ENCODE results near the gene IQSEC3.

Gene IQSEC3

GRCh38 chr12:20757-21156 is 45.8 kb upstream of the IQSEC3 start:
- Histone ChIP-seq H3K4me3 (ENCODE audit: low read length in 2 of 2) (no peak overlapping the region), H2BK15ac (ENCODE audit: low read length) (no peak overlapping the region), H3K36me3 (replicated peaks in 1 of 2; ENCODE audit: control insufficient read depth in 2 of 2, insufficient read depth in 2 of 2, low read length in 2 of 2) (peaks cover 15 to 29% of the 10 kb centered on the region in 2 donors), H3K9ac (ENCODE audit: low read depth, low read length, poor library complexity) (no peak overlapping the region), H3K9me3 (replicated peaks in 1 of 2; ENCODE audit: control insufficient read depth in 2 of 2, insufficient read depth in 1 of 2, low read depth in 1 of 2, low read length in 2 of 2) (no peaks in the 10 kb centered on the region), H2BK5ac (ENCODE audit: low read length) (no peak overlapping the region), H3K14ac (ENCODE audit: low read length) (no peak overlapping the region), H3K27me3 (ENCODE audit: control insufficient read depth in 3 of 3, insufficient read depth in 3 of 3, low read depth in 1 of 3, low read length in 3 of 3) (no peaks in the 10 kb centered on the region), H3K18ac (ENCODE audit: low read length) (no peak overlapping the region), H3K23ac (ENCODE audit: low read depth, low read length, poor library complexity) (no peak overlapping the region), H2AK5ac (ENCODE audit: low read depth, low read length) (no peak overlapping the region), H3K4ac (ENCODE audit: low read length) (no peak overlapping the region), H3K4me1 (ENCODE audit: control insufficient read depth in 2 of 2, insufficient read depth in 1 of 2, low read depth in 1 of 2, low read length in 2 of 2) (no peaks in the 10 kb centered on the region), H2AFZ (ENCODE audit: low read length) (no peak overlapping the region), H4K8ac (ENCODE audit: low read depth, low read length) (no peak overlapping the region), H3K79me1 (ENCODE audit: low read depth, low read length) (peaks cover 3% of the 10 kb centered on the region), H4K91ac (ENCODE audit: low read depth, low read length, poor library complexity) (no peak overlapping the region), H3K27ac (replicated peaks; ENCODE audit: low read length) (no peak overlapping the region), H2BK120ac (ENCODE audit: low read depth, low read length) (no peak overlapping the region), H2BK12ac (ENCODE audit: low read length) (no peak overlapping the region), H3K4me2 (ENCODE audit: insufficient read depth, low read length, poor library complexity, severe bottlenecking) (no peak overlapping the region)
- DNase-seq (ENCODE audit: low spot score): no peak
- WGBS, 2 donors (ENCODE audit: extremely low coverage in 2 of 2, insufficient read length in 2 of 2, insufficient replicate concordance in 1 of 2): no CpG with 5 or more reads among the region's 6 CpGs

- H4K91ac ChIP-seq (ENCODE audit: low read depth, low read length, poor library complexity): no peak overlapping the region
- H3K9ac ChIP-seq (ENCODE audit: low read depth, low read length, poor library complexity): no peak overlapping the region
- no peak overlapping the region for H3K14ac ChIP-seq (ENCODE audit: low read length)
- no peak overlapping the region for H2BK15ac ChIP-seq (ENCODE audit: low read length)
- H2AFZ ChIP-seq (ENCODE audit: low read length): no peak overlapping the region
- WGBS, 2 donors (ENCODE audit: extremely low coverage in 2 of 2, insufficient read length in 2 of 2, insufficient replicate concordance in 1 of 2): no CpG with 5 or more reads among the region's 18 CpGs
- no peak overlapping the region for H2AK5ac ChIP-seq (ENCODE audit: low read depth, low read length)
- no peaks in the 10 kb centered on the region for H3K4me1 ChIP-seq (ENCODE audit: control insufficient read depth in 2 of 2, insufficient read depth in 1 of 2, low read depth in 1 of 2, low read length in 2 of 2)
- no peaks in the 10 kb centered on the region for H3K27me3 ChIP-seq (ENCODE audit: control insufficient read depth in 3 of 3, insufficient read depth in 3 of 3, low read depth in 1 of 3, low read length in 3 of 3)
- H3K4me2 ChIP-seq (ENCODE audit: insufficient read depth, low read length, poor library complexity, severe bottlenecking): no peak overlapping the region
- peak overlapping the region in 1 of 2 donors; percentile 7 for H3K4me3 ChIP-seq (ENCODE audit: low read length in 2 of 2)
- H3K23ac ChIP-seq (ENCODE audit: low read depth, low read length, poor library complexity): no peak overlapping the region
- peak overlapping the region; percentile 30 for H2BK12ac ChIP-seq (ENCODE audit: low read length)
- H4K8ac ChIP-seq (ENCODE audit: low read depth, low read length): no peak overlapping the region
- no peak overlapping the region for H3K4ac ChIP-seq (ENCODE audit: low read length)
- H3K18ac ChIP-seq (ENCODE audit: low read length): no peak overlapping the region
- H2BK120ac ChIP-seq (ENCODE audit: low read depth, low read length): no peak overlapping the region
- peaks cover 15 to 29% of the 10 kb centered on the region in 2 donors for H3K36me3 ChIP-seq (replicated peaks in 1 of 2; ENCODE audit: control insufficient read depth in 2 of 2, insufficient read depth in 2 of 2, low read length in 2 of 2)
- no peak for DNase-seq (ENCODE audit: low spot score)
- H2BK5ac ChIP-seq (ENCODE audit: low read length): no peak overlapping the region
- peaks cover 3% of the 10 kb centered on the region for H3K79me1 ChIP-seq (ENCODE audit: low read depth, low read length)
- no peaks in the 10 kb centered on the region for H3K9me3 ChIP-seq (replicated peaks in 1 of 2; ENCODE audit: control insufficient read depth in 2 of 2, insufficient read depth in 1 of 2, low read depth in 1 of 2, low read length in 2 of 2)
- no peak overlapping the region for H3K27ac ChIP-seq (replicated peaks; ENCODE audit: low read length)
Measured at GRCh38 chr12:21301-22189, 45.0 kb upstream of the IQSEC3 start.

GRCh38 chr12:22190-22529 is 44.4 kb upstream of the IQSEC3 start:
- Histone ChIP-seq H2BK15ac (ENCODE audit: low read length) (no peak overlapping the region), H2BK12ac (ENCODE audit: low read length) (peak overlapping the region; percentile 24), H2BK5ac (ENCODE audit: low read length) (no peak overlapping the region), H2BK120ac (ENCODE audit: low read depth, low read length) (peak overlapping the region; percentile 6), H3K4ac (ENCODE audit: low read length) (no peak overlapping the region), H2AK5ac (ENCODE audit: low read depth, low read length) (peak overlapping the region; percentile 12), H3K9me3 (replicated peaks in 1 of 2; ENCODE audit: control insufficient read depth in 2 of 2, insufficient read depth in 1 of 2, low read depth in 1 of 2, low read length in 2 of 2) (no peaks in the 10 kb centered on the region), H3K36me3 (replicated peaks in 1 of 2; ENCODE audit: control insufficient read depth in 2 of 2, insufficient read depth in 2 of 2, low read length in 2 of 2) (peaks cover 15 to 29% of the 10 kb centered on the region in 2 donors), H3K4me2 (ENCODE audit: insufficient read depth, low read length, poor library complexity, severe bottlenecking) (no peak overlapping the region), H3K4me3 (ENCODE audit: low read length in 2 of 2) (no peak overlapping the region), H3K4me1 (ENCODE audit: control insufficient read depth in 2 of 2, insufficient read depth in 1 of 2, low read depth in 1 of 2, low read length in 2 of 2) (no peaks in the 10 kb centered on the region), H3K27ac (replicated peaks; ENCODE audit: low read length) (no peak overlapping the region), H3K18ac (ENCODE audit: low read length) (no peak overlapping the region), H3K14ac (ENCODE audit: low read length) (no peak overlapping the region), H3K79me1 (ENCODE audit: low read depth, low read length) (peaks cover 3% of the 10 kb centered on the region), H4K91ac (ENCODE audit: low read depth, low read length, poor library complexity) (no peak overlapping the region), H4K8ac (ENCODE audit: low read depth, low read length) (no peak overlapping the region), H3K9ac (ENCODE audit: low read depth, low read length, poor library complexity) (no peak overlapping the region), H2AFZ (ENCODE audit: low read length) (no peak overlapping the region), H3K27me3 (ENCODE audit: control insufficient read depth in 3 of 3, insufficient read depth in 3 of 3, low read depth in 1 of 3, low read length in 3 of 3) (no peaks in the 10 kb centered on the region), H3K23ac (ENCODE audit: low read depth, low read length, poor library complexity) (peak overlapping the region; percentile 25)
- no peak for DNase-seq (ENCODE audit: low spot score)
- no CpG with 5 or more reads among the region's 4 CpGs for WGBS, 2 donors (ENCODE audit: extremely low coverage in 2 of 2, insufficient read length in 2 of 2, insufficient replicate concordance in 1 of 2)

GRCh38 chr12:22530-23201 is 43.9 kb upstream of the IQSEC3 start:
- Histone ChIP-seq H3K23ac (ENCODE audit: low read depth, low read length, poor library complexity) (peak overlapping the region; percentile 25), H2AFZ (ENCODE audit: low read length) (no peak overlapping the region), H3K18ac (ENCODE audit: low read length) (peak overlapping the region; percentile 31), H2BK120ac (ENCODE audit: low read depth, low read length) (peak overlapping the region; percentile 6), H3K9me3 (replicated peaks in 1 of 2; ENCODE audit: control insufficient read depth in 2 of 2, insufficient read depth in 1 of 2, low read depth in 1 of 2, low read length in 2 of 2) (no peaks in the 10 kb centered on the region), H3K14ac (ENCODE audit: low read length) (peak overlapping the region; percentile 39), H3K27me3 (ENCODE audit: control insufficient read depth in 3 of 3, insufficient read depth in 3 of 3, low read depth in 1 of 3, low read length in 3 of 3) (no peaks in the 10 kb centered on the region), H2BK15ac (ENCODE audit: low read length) (no peak overlapping the region), H3K79me1 (ENCODE audit: low read depth, low read length) (peaks cover 3% of the 10 kb centered on the region), H3K4me2 (ENCODE audit: insufficient read depth, low read length, poor library complexity, severe bottlenecking) (no peak overlapping the region), H3K36me3 (replicated peaks in 1 of 2; ENCODE audit: control insufficient read depth in 2 of 2, insufficient read depth in 2 of 2, low read length in 2 of 2) (peaks cover 15 to 25% of the 10 kb centered on the region in 2 donors), H2BK12ac (ENCODE audit: low read length) (peak overlapping the region; percentile 24), H4K8ac (ENCODE audit: low read depth, low read length) (no peak overlapping the region), H3K27ac (replicated peaks; ENCODE audit: low read length) (no peak overlapping the region), H3K9ac (ENCODE audit: low read depth, low read length, poor library complexity) (no peak overlapping the region), H3K4ac (ENCODE audit: low read length) (no peak overlapping the region), H2AK5ac (ENCODE audit: low read depth, low read length) (peak overlapping the region; percentile 12), H3K4me3 (ENCODE audit: low read length in 2 of 2) (no peak overlapping the region), H4K91ac (ENCODE audit: low read depth, low read length, poor library complexity) (no peak overlapping the region), H2BK5ac (ENCODE audit: low read length) (no peak overlapping the region), H3K4me1 (ENCODE audit: control insufficient read depth in 2 of 2, insufficient read depth in 1 of 2, low read depth in 1 of 2, low read length in 2 of 2) (no peaks in the 10 kb centered on the region)
- WGBS, 2 donors (ENCODE audit: extremely low coverage in 2 of 2, insufficient read length in 2 of 2, insufficient replicate concordance in 1 of 2): no CpG with 5 or more reads among the region's 12 CpGs
- DNase-seq (ENCODE audit: low spot score): no peak

All from neuronal stem cell (in vitro differentiated cells).